H9 (cell line): ENCODE measurements around the gene TEX264. TPM values are rescaled to one million over a fixed set of nuclear protein-coding genes. Genes with fewer than 3 reads are reported as not detected.
"Not testable (repeated sequence)": the region's sequence is repeated elsewhere in the genome, so short reads cannot be mapped to it uniquely, and the experiment has no call there.

ENCODE experiments used
- DNase-seq: peaks from one replicate; pipeline ENCODE4 v3.0.0-alpha.2; 2017
- H2AFZ ChIP-seq: one replicate; pipeline ENCODE4 v1.6.1; 2013; ENCODE audit warnings: mild to moderate bottlenecking, low read length, control low read depth, moderate library complexity
- H2AK5ac ChIP-seq: 2 replicates; pipeline ENCODE4 v1.6.1; 2013; ENCODE audit warnings: low read length, control low read depth, mixed read lengths; ENCODE audit not compliant: insufficient read length
- H2BK120ac ChIP-seq: one replicate; pipeline ENCODE4 v1.6.1; 2013; ENCODE audit warnings: low read depth, mild to moderate bottlenecking, low read length, control low read depth, inconsistent platforms; ENCODE audit not compliant: poor library complexity, severe bottlenecking
- H2BK12ac ChIP-seq: 2 replicates; pipeline ENCODE4 v1.6.1; 2013; ENCODE audit warnings: low read length, control low read depth, mixed read lengths, low read depth; ENCODE audit not compliant: insufficient read length
- H2BK15ac ChIP-seq: 2 replicates; pipeline ENCODE4 v1.6.1; 2013; ENCODE audit warnings: low read depth, low read length, control low read depth
- H2BK20ac ChIP-seq: one replicate; pipeline ENCODE4 v1.6.1; 2013; ENCODE audit warnings: low read depth, mild to moderate bottlenecking, low read length, control low read depth, inconsistent platforms; ENCODE audit not compliant: poor library complexity, severe bottlenecking
- H2BK5ac ChIP-seq: 2 replicates; pipeline ENCODE4 v1.6.1; 2013; ENCODE audit warnings: low read length, control low read depth, mixed read lengths; ENCODE audit not compliant: insufficient read length
- H3K14ac ChIP-seq: 2 replicates; pipeline ENCODE4 v1.6.1; 2013; ENCODE audit warnings: low read length, control low read depth; ENCODE audit not compliant: insufficient read depth
- H3K18ac ChIP-seq: 2 replicates; pipeline ENCODE4 v1.6.1; 2013; ENCODE audit warnings: low read depth, mild to moderate bottlenecking, mixed read lengths, low read length, control low read depth; ENCODE audit not compliant: insufficient read length
- H3K23ac ChIP-seq: 2 replicates; pipeline ENCODE4 v1.6.1; 2013; ENCODE audit warnings: low read length, control low read depth, mixed read lengths, low read depth; ENCODE audit not compliant: insufficient read length
- H3K23me2 ChIP-seq: 2 replicates; pipeline ENCODE4 v1.6.1; 2013; ENCODE audit warnings: low read depth, mild to moderate bottlenecking, mixed read lengths, low read length, control low read depth; ENCODE audit not compliant: insufficient read length, poor library complexity, severe bottlenecking
- H3K27ac ChIP-seq: 2 replicates; pipeline ENCODE4 v1.5.1; 2013; ENCODE audit warnings: low read length, control low read depth, mixed read lengths, low read depth; ENCODE audit not compliant: insufficient read length
- H3K27me3 ChIP-seq: 2 replicates; pipeline ENCODE4 v1.6.1; 2013; ENCODE audit warnings: low read length, control low read depth, inconsistent platforms; ENCODE audit not compliant: insufficient read depth
- H3K4ac ChIP-seq: 2 replicates; pipeline ENCODE4 v1.6.1; 2013; ENCODE audit warnings: low read depth, mild to moderate bottlenecking, control low read depth, inconsistent platforms, low read length, moderate library complexity
- H3K4me1 ChIP-seq: 2 replicates; pipeline ENCODE4 v1.6.1; 2013; ENCODE audit warnings: low read length, control low read depth, inconsistent platforms; ENCODE audit not compliant: insufficient read depth
- H3K4me2 ChIP-seq: 2 replicates; pipeline ENCODE4 v1.6.1; 2013; ENCODE audit warnings: low read length, control low read depth, mixed read lengths; ENCODE audit not compliant: insufficient read length, insufficient read depth
- H3K56ac ChIP-seq: 2 replicates; pipeline ENCODE4 v1.6.1; 2013; ENCODE audit warnings: low read depth, mild to moderate bottlenecking, mixed read lengths, low read length, control low read depth; ENCODE audit not compliant: insufficient read length
- H3K79me1 ChIP-seq: 2 replicates; pipeline ENCODE4 v1.6.1; 2013; ENCODE audit warnings: low read depth, mild to moderate bottlenecking, moderate library complexity, low read length, control low read depth, inconsistent platforms; ENCODE audit not compliant: insufficient read depth, poor library complexity, severe bottlenecking
- H3K79me2 ChIP-seq: 2 replicates; pipeline ENCODE4 v1.6.1; 2013; ENCODE audit warnings: low read length, control low read depth, inconsistent platforms; ENCODE audit not compliant: insufficient read depth
- H3K9ac ChIP-seq: 2 replicates; pipeline ENCODE4 v1.6.1; 2013; ENCODE audit warnings: low read length, control low read depth, mixed read lengths; ENCODE audit not compliant: insufficient read length; ENCODE audit errors: extremely low read depth
- H3K9me3 ChIP-seq: one replicate; pipeline ENCODE4 v1.6.1; 2013; ENCODE audit warnings: low read depth, low read length, inconsistent platforms; ENCODE audit not compliant: control insufficient read depth
- H3T11ph ChIP-seq: one replicate; pipeline ENCODE4 v1.6.1; 2013; ENCODE audit warnings: mild to moderate bottlenecking, low read length, control low read depth, inconsistent platforms
- H4K20me1 ChIP-seq: one replicate; pipeline ENCODE4 v1.6.1; 2013; ENCODE audit not compliant: control insufficient read depth, insufficient read length, insufficient read depth
- H4K5ac ChIP-seq: 2 replicates; pipeline ENCODE4 v1.6.1; 2013; ENCODE audit warnings: low read depth, mild to moderate bottlenecking, mixed read lengths, low read length, control low read depth; ENCODE audit not compliant: insufficient read length
- H4K8ac ChIP-seq: replicated peaks from 2 replicates; pipeline ENCODE4 v1.6.1; 2013; ENCODE audit warnings: low read length, control low read depth, mixed read lengths, low read depth; ENCODE audit not compliant: insufficient read length
- H4K91ac ChIP-seq: 2 replicates; pipeline ENCODE4 v1.6.1; 2013; ENCODE audit warnings: low read depth, mild to moderate bottlenecking, moderate library complexity, mixed read lengths, low read length, control low read depth; ENCODE audit not compliant: insufficient read length
- H3K27ac Mint-ChIP-seq, 3 experiments: 2 replicates in 2 of 3; 3 replicates in 1 of 3; pipeline ENCODE4 v1.8.0; 2020 to 2021; ENCODE audit warnings: mixed read lengths in 3 of 3, mild to moderate bottlenecking in 1 of 3, moderate library complexity in 1 of 3
- H3K27me3 Mint-ChIP-seq: 2 replicates; pipeline ENCODE4 v1.8.0; 2021; ENCODE audit warnings: low read depth, mild to moderate bottlenecking, moderate library complexity, mixed read lengths
- H3K36me3 Mint-ChIP-seq, 3 experiments: 2 replicates in 2 of 3; 3 replicates in 1 of 3; pipeline ENCODE4 v1.8.0; 2020 to 2021; ENCODE audit warnings: low read depth in 3 of 3, mixed read lengths in 3 of 3; ENCODE audit not compliant: insufficient read depth in 1 of 3
- H3K4me1 Mint-ChIP-seq, 2 experiments: 2 replicates each; pipeline ENCODE4 v1.8.0; 2020; ENCODE audit warnings: mixed read lengths in 2 of 2
- H3K4me3 Mint-ChIP-seq, 2 experiments: 2 replicates in 1 of 2; 3 replicates in 1 of 2; pipeline ENCODE4 v1.8.0; 2020 to 2021; ENCODE audit warnings: mild to moderate bottlenecking in 2 of 2, mixed read lengths in 2 of 2, moderate library complexity in 1 of 2
- H3K9me3 Mint-ChIP-seq, 2 experiments: 2 replicates in 1 of 2; 3 replicates in 1 of 2; pipeline ENCODE4 v1.8.0; 2020; ENCODE audit warnings: mild to moderate bottlenecking in 2 of 2, mixed read lengths in 2 of 2, moderate library complexity in 1 of 2
- WGBS: extraction: QIAGEN DNeasy Blood & Tissue Kit; methylation state at CpG from one replicate; pipeline ENCODE4 v1.1.7; 2013; ENCODE audit warnings: missing lambda C conversion rate, low lambda C conversion rate, mixed read lengths; ENCODE audit not compliant: insufficient read length; ENCODE audit errors: extremely low coverage; 5-methylcytosine and 5-hydroxymethylcytosine counted together
- total RNA-seq: library from RNA; stranded (reverse); gene quantifications from 2 replicates; pipeline ENCODE4 v1.2.1, GENCODE V29; 2021

TEX264 gene
- total RNA-seq, 1 experiment from 2014 or later, result 17.3 TPM

- not testable (repeated sequence) for H2BK5ac ChIP-seq, H3K23me2 ChIP-seq, H4K20me1 ChIP-seq, H3K4me2 ChIP-seq, H2BK12ac ChIP-seq, H3K27me3 Mint-ChIP-seq, H2AFZ ChIP-seq, H3T11ph ChIP-seq, H3K23ac ChIP-seq, H3K79me2 ChIP-seq, H2BK15ac ChIP-seq, H2BK20ac ChIP-seq, H2BK120ac ChIP-seq, H3K9ac ChIP-seq, H3K9me3 ChIP-seq, H3K4me1 Mint-ChIP-seq, DNase-seq, H4K91ac ChIP-seq, H3K27ac Mint-ChIP-seq, H3K4me1 ChIP-seq, H2AK5ac ChIP-seq, H3K4ac ChIP-seq, H4K8ac ChIP-seq, H3K14ac ChIP-seq, H3K4me3 Mint-ChIP-seq, H3K27ac ChIP-seq, H4K5ac ChIP-seq, H3K27me3 ChIP-seq, H3K56ac ChIP-seq, H3K79me1 ChIP-seq, H3K18ac ChIP-seq
- WGBS, result no CpG with 5 or more reads among the region's 2 CpGs
- Mint-ChIP-seq H3K36me3 (peaks cover 50 to 82% (median 67%) of the 10 kb centered on the region in 3 experiments), H3K9me3 (peaks cover 11 to 13% of the 10 kb centered on the region in 2 experiments)
Observed at GRCh38 chr3:51653409-51653808, 17.6 kb upstream of the TEX264 start.
